ENCODE measurements around the gene WWC2.

- TF ChIP-seq CTCF (IDR thresholded peaks at IDR 0.05; ENCODE audit: poor library complexity) (no peak), EZH2 (IDR thresholded peaks at IDR 0.05; ENCODE audit: borderline replicate concordance) (no peak)
Observed at GRCh38 chr4:183200453-183200852, 101.4 kb downstream of the WWC2 start.
